ENCODE results near the gene AP4S1. TPM values are rescaled to one million over a fixed set of nuclear protein-coding genes. Genes with fewer than 3 reads are reported as not detected.
"Not testable (repeated sequence)": the region's sequence is repeated elsewhere in the genome, so short reads cannot be mapped to it uniquely, and the experiment has no call there.

Gene AP4S1
- total RNA-seq, 2 experiments from 2014 or later = 4.0 to 5.9 TPM

GRCh38 chr14:31045501-31046080, 20.1 kb downstream of the AP4S1 start:
- Mint-ChIP-seq H3K4me1 (peaks cover 5% of the 10 kb centered on the region), H3K27me3 (no peaks in the 10 kb centered on the region), H3K9me3 (ENCODE audit: low read depth) (no peaks in the 10 kb centered on the region), H3K27ac (no peak overlapping the region), H3K4me3 (no peak overlapping the region), H3K36me3 (ENCODE audit: low read depth) (no peaks in the 10 kb centered on the region)
- ChIA-PET CTCF (no interaction called here), POLR2A (no interaction called here)
- DNase-seq (no peak), ATAC-seq (no peak)
- intact Hi-C loops (cut with DNase I, micrococcal nuclease) = no loop called here

GRCh38 chr14:31047503-31047902, 22.1 kb downstream of the AP4S1 start:
- ATAC-seq (no peak), DNase-seq (no peak)
- Mint-ChIP-seq H3K9me3 (ENCODE audit: low read depth) (no peaks in the 10 kb centered on the region), H3K4me3 (no peak overlapping the region), H3K27ac (no peak overlapping the region), H3K36me3 (ENCODE audit: low read depth) (no peaks in the 10 kb centered on the region), H3K27me3 (no peaks in the 10 kb centered on the region), H3K4me1 (peaks cover 5% of the 10 kb centered on the region)
- ChIA-PET CTCF (no interaction called here), POLR2A (no interaction called here)
- intact Hi-C loops (cut with DNase I, micrococcal nuclease) = no loop called here

- Mint-ChIP-seq H3K27ac (no peak overlapping the region), H3K36me3 (ENCODE audit: low read depth) (no peaks in the 10 kb centered on the region), H3K4me1 (peaks cover 5% of the 10 kb centered on the region), H3K4me3 (no peak overlapping the region), H3K27me3 (no peaks in the 10 kb centered on the region), H3K9me3 (ENCODE audit: low read depth) (no peaks in the 10 kb centered on the region)
- ChIA-PET CTCF (no interaction called here), POLR2A (no interaction called here)
- ATAC-seq (no peak), DNase-seq (no peak)
- intact Hi-C loops (cut with DNase I, micrococcal nuclease) = no loop called here
Measured at GRCh38 chr14:31051023-31051422, 25.6 kb downstream of the AP4S1 start.

GRCh38 chr14:31051511-31051910, 26.1 kb downstream of the AP4S1 start:
- no peak overlapping the region for H3K27ac Mint-ChIP-seq
- no peaks in the 10 kb centered on the region for H3K36me3 Mint-ChIP-seq (ENCODE audit: low read depth)
- H3K4me3 Mint-ChIP-seq = no peak overlapping the region
- H3K27me3 Mint-ChIP-seq = no peaks in the 10 kb centered on the region
- ATAC-seq (no peak), DNase-seq (no peak)
- H3K9me3 Mint-ChIP-seq (ENCODE audit: low read depth) = no peaks in the 10 kb centered on the region
- CTCF ChIA-PET = no interaction called here
- intact Hi-C loops (cut with DNase I, micrococcal nuclease) = no loop called here
- peaks cover 5% of the 10 kb centered on the region for H3K4me1 Mint-ChIP-seq
- POLR2A ChIA-PET = no interaction called here

GRCh38 chr14:31052905-31053586, 27.6 kb downstream of the AP4S1 start:
- H3K4me1 Mint-ChIP-seq = not testable (repeated sequence)

GRCh38 chr14:31057035-31057434, 31.6 kb downstream of the AP4S1 start:
- no peak overlapping the region for H3K27ac Mint-ChIP-seq
- H3K4me3 Mint-ChIP-seq = no peak overlapping the region
- ChIA-PET CTCF (no interaction called here), POLR2A (interaction anchor here (0.5 kb wide), 1 partner anchor 399 kb away, joined by 3 read pairs; no protein-coding TSS in a partner anchor)
- ATAC-seq = no peak
- DNase-seq = no peak
- intact Hi-C loops (cut with DNase I, micrococcal nuclease) = no loop called here
- no peaks in the 10 kb centered on the region for H3K27me3 Mint-ChIP-seq
- peaks cover 2% of the 10 kb centered on the region for H3K4me1 Mint-ChIP-seq
- no peaks in the 10 kb centered on the region for H3K9me3 Mint-ChIP-seq (ENCODE audit: low read depth)
- H3K36me3 Mint-ChIP-seq (ENCODE audit: low read depth) = no peaks in the 10 kb centered on the region

More at GRCh38 chr14:31052905-31053586, 27.6 kb downstream of the AP4S1 start:
- H3K9me3 Mint-ChIP-seq (ENCODE audit: low read depth); H3K27me3 Mint-ChIP-seq; DNase-seq; H3K4me3 Mint-ChIP-seq; H3K36me3 Mint-ChIP-seq (ENCODE audit: low read depth); ATAC-seq; H3K27ac Mint-ChIP-seq; intact Hi-C loops (cut with DNase I, micrococcal nuclease); POLR2A ChIA-PET: not testable (repeated sequence)
- CTCF ChIA-PET = interaction anchor here (1.2 kb wide), 1 partner anchor 30 kb away, joined by 3 read pairs; no protein-coding TSS in a partner anchor

GRCh38 chr14:31057701-31058364, 32.4 kb downstream of the AP4S1 start:
- no peak overlapping the region for H3K27ac Mint-ChIP-seq
- POLR2A ChIA-PET = no interaction called here
- H3K9me3 Mint-ChIP-seq (ENCODE audit: low read depth) = no peaks in the 10 kb centered on the region

GRCh38 chr14:31059152-31059924, 33.9 kb downstream of the AP4S1 start:
- ChIA-PET CTCF (no interaction called here), POLR2A (interaction anchor here (0.6 kb wide), 1 partner anchor 70 kb away, joined by 3 read pairs; no protein-coding TSS in a partner anchor)
- Mint-ChIP-seq H3K36me3 (ENCODE audit: low read depth) (no peaks in the 10 kb centered on the region), H3K27ac (no peak overlapping the region), H3K4me1 (peaks cover 2% of the 10 kb centered on the region), H3K4me3 (no peak overlapping the region), H3K27me3 (no peaks in the 10 kb centered on the region), H3K9me3 (ENCODE audit: low read depth) (no peaks in the 10 kb centered on the region)
- DNase-seq = no peak
- intact Hi-C loops (cut with DNase I, micrococcal nuclease) = no loop called here
- ATAC-seq = no peak

More at GRCh38 chr14:31057701-31058364, 32.4 kb downstream of the AP4S1 start:
- intact Hi-C loops (cut with DNase I, micrococcal nuclease) = no loop called here
- Mint-ChIP-seq H3K27me3 (no peaks in the 10 kb centered on the region), H3K4me1 (peaks cover 2% of the 10 kb centered on the region), H3K36me3 (ENCODE audit: low read depth) (no peaks in the 10 kb centered on the region), H3K4me3 (no peak overlapping the region)
- CTCF ChIA-PET = no interaction called here
- ATAC-seq = no peak
- DNase-seq = no peak

GRCh38 chr14:31060253-31060875, 34.9 kb downstream of the AP4S1 start:
- no peak for ATAC-seq
- ChIA-PET POLR2A (no interaction called here), CTCF (interaction anchor here (0.6 kb wide), 1 partner anchor 394 kb away, joined by 3 read pairs; no protein-coding TSS in a partner anchor)
- no peaks in the 10 kb centered on the region for H3K36me3 Mint-ChIP-seq (ENCODE audit: low read depth)
- no peaks in the 10 kb centered on the region for H3K27me3 Mint-ChIP-seq
- H3K27ac Mint-ChIP-seq = no peak overlapping the region
- H3K9me3 Mint-ChIP-seq (ENCODE audit: low read depth) = no peaks in the 10 kb centered on the region
- no peak for DNase-seq
- peaks cover 2% of the 10 kb centered on the region for H3K4me1 Mint-ChIP-seq
- intact Hi-C loops (cut with DNase I, micrococcal nuclease) = no loop called here
- H3K4me3 Mint-ChIP-seq = no peak overlapping the region

- H3K27ac Mint-ChIP-seq; H3K4me3 Mint-ChIP-seq; CTCF ChIA-PET; POLR2A ChIA-PET; H3K4me1 Mint-ChIP-seq; H3K36me3 Mint-ChIP-seq (ENCODE audit: low read depth); H3K27me3 Mint-ChIP-seq; ATAC-seq; H3K9me3 Mint-ChIP-seq (ENCODE audit: low read depth); intact Hi-C loops (cut with DNase I, micrococcal nuclease); DNase-seq: not testable (repeated sequence)
Measured at GRCh38 chr14:31062908-31063307, 37.5 kb downstream of the AP4S1 start.

- H3K4me3 Mint-ChIP-seq = no peak overlapping the region
- no peaks in the 10 kb centered on the region for H3K4me1 Mint-ChIP-seq
- ChIA-PET POLR2A (interaction anchor here (0.6 kb wide), 1 partner anchor 29 kb away, joined by 3 read pairs; no protein-coding TSS in a partner anchor), CTCF (no interaction called here)
- H3K9me3 Mint-ChIP-seq (ENCODE audit: low read depth) = no peaks in the 10 kb centered on the region
- no peak for DNase-seq
- intact Hi-C loops (cut with DNase I, micrococcal nuclease) = no loop called here
- no peaks in the 10 kb centered on the region for H3K27me3 Mint-ChIP-seq
- no peak for ATAC-seq
- H3K36me3 Mint-ChIP-seq (ENCODE audit: low read depth) = peaks cover 11% of the 10 kb centered on the region
- H3K27ac Mint-ChIP-seq = no peak overlapping the region
Measured at GRCh38 chr14:31068235-31068634, 42.8 kb downstream of the AP4S1 start.

All from activated CD4-positive, alpha-beta T cell treated with anti-CD3 and anti-CD28 coated beads for 36 hours (primary cell).